COR-L47 (cell line): ENCODE results near the gene ARPC2.
A peak's percentile ranks its signal among the peaks of the same experiment; 100 is the strongest.

Experiments
- DNase-seq: peaks from one replicate; lab custom pipeline; 2025; lab: John Stamatoyannopoulos, UW

Gene ARPC2

GRCh38 chr2:218290316-218291261 lies 73.6 kb downstream of the ARPC2 start:
- DNase-seq: no peak

GRCh38 chr2:218291318-218292047 lies 74.5 kb downstream of the ARPC2 start:
- DNase-seq: no peak

- DNase-seq: peak; percentile 21
These were observed 75.3 kb downstream of the ARPC2 start, which contains the start of gene TMBIM1 for GRCh38 chr2:218292048-218293014. TSS of gene TMBIM1 (minus strand) at chr2:218292503. CDS start at chr2:218282141, 10,362 bp downstream.

GRCh38 chr2:218293715-218294429 lies 76.9 kb downstream of the ARPC2 start:
- no peak for DNase-seq

- no peak for DNase-seq
These were observed 77.5 kb downstream of the ARPC2 start for GRCh38 chr2:218294430-218295022.

- DNase-seq: no peak
These were observed 78.0 kb downstream of the ARPC2 start for GRCh38 chr2:218295029-218295428.

GRCh38 chr2:218296200-218296599 lies 79.2 kb downstream of the ARPC2 start:
- no peak for DNase-seq

- no peak for DNase-seq
These were observed 79.9 kb downstream of the ARPC2 start for GRCh38 chr2:218296847-218297246.

GRCh38 chr2:218298314-218298875 lies 81.4 kb downstream of the ARPC2 start:
- DNase-seq: no peak

GRCh38 chr2:218300141-218300540 lies 83.2 kb downstream of the ARPC2 start:
- no peak for DNase-seq

GRCh38 chr2:218301176-218301819 lies 84.3 kb downstream of the ARPC2 start:
- DNase-seq: peak; percentile 88
